Dedifferentiated amniotic fluid mesenchymal stem cell (primary cell): Measurements from ENCODE around the gene KCNMB1.
"Not testable (repeated sequence)": the region's sequence is repeated elsewhere in the genome, so short reads cannot be mapped to it uniquely, and the experiment has no call there.

ENCODE experiments used
- DNase-seq: peaks from one replicate; pipeline ENCODE4 v3.0.0-alpha.2; 2016; ENCODE audit errors: extremely low spot score

Gene KCNMB1

GRCh38 chr5:170376526-170376925 is 12.6 kb downstream of the KCNMB1 start:
- DNase-seq = not testable (repeated sequence)

DNA sequence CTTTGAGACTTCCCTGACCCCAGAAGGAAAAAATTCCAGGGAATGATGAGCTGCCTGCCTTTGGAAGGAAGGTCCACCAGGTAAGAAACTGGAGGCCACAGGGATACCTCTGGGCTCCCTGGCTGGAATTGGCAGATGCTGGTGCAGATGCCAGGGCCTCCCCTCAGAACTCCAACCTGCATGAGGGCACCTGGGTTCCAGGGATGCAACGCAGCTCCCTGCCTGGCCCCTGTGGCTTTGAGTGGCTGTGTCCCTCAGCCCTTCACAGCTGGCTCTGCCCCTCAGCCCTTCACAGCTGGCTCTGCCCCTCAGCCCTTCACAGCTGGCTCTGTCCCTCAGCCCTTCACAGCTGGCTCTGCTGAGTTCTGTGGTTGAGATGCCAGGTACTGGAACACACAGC is 13.9 kb downstream of the KCNMB1 start:
- no peak for DNase-seq

DNA sequence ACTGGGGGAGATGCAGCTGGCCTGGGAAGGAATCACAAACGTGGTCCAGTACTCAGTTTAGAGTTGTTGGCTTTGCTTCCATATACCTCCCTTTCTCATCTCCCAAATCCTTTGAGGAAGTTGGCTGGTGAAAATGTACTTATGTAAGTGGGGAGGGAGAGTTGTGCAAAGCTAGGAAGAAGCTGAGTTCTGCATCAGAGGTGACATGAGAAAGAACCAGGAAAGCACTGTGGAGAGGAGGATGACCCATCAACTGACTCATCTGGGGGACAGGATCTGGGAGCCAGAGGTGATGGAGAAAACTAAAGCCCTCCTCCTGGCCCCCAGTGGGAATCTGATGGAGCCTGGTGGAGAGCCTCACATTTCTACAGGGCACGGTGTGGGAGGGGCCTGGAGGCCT is 16.2 kb downstream of the KCNMB1 start:
- no peak for DNase-seq

- no peak for DNase-seq
Observed at GRCh38 chr5:170368586-170368985, 20.6 kb downstream of the KCNMB1 start.

GRCh38 chr5:170366276-170366675 is 22.9 kb downstream of the KCNMB1 start:
- DNase-seq = no peak

- DNase-seq = no peak
Observed at GRCh38 chr5:170365831-170366230, 23.3 kb downstream of the KCNMB1 start.

DNA sequence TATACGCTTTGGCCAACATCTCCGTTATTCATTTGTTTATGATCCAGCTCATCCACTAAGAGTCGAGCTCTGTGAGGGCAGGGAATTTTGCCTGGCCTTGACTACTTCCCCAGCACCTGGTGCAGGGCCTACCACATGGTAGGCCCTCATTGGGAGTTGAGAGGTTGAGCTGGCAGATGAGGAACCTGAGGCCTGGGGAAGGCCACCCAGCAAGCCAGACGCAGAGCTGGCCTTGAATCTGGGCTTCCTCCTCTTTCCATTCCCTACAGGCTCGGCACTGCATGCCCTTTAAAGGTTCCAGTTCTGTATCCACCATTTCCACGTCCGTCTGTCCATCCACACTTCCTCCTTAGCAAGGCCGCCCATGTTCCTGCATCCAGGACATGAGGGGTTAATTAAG is 24.2 kb downstream of the KCNMB1 start:
- DNase-seq = no peak

DNA sequence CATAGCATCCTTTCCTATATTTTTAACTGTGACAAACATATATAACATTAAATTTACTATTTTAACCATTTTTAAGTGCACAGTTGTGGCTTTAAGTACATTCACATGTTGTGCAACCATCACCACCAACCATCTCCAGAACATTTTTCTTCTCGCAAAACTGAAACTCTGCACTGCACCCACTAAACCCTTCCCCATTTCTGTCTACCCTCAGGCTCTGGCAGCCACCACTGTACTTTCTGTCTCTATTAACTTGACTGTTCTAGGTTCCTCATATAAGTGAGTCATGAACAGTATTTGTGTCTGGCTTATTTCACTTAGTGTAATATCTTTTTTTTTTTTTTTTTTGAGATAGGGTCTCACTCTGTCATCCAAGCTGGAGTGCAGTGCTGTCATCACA is 25.5 kb downstream of the KCNMB1 start:
- no peak for DNase-seq

- no peak for DNase-seq
Observed at GRCh38 chr5:170362656-170363055, 26.5 kb downstream of the KCNMB1 start.

DNA sequence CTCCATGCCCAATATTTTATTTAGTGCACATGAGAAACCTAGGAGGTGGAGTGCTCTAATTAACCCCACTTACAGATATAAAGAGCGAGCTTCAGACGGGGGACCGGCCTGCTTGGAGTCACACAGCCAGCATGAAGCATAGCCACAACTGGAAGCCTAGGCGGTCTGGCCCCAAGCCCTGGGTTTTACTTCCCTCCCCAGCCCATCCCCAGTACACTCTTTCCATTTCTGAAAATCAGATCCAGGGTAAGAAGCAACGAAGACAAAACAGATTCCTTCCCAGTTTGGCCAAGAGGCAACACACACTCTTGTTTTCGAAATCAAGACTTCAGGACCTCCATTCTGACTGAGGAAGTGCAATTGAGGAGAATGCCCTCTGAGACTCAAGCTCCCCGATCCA is 27.1 kb downstream of the KCNMB1 start:
- no peak for DNase-seq

DNA sequence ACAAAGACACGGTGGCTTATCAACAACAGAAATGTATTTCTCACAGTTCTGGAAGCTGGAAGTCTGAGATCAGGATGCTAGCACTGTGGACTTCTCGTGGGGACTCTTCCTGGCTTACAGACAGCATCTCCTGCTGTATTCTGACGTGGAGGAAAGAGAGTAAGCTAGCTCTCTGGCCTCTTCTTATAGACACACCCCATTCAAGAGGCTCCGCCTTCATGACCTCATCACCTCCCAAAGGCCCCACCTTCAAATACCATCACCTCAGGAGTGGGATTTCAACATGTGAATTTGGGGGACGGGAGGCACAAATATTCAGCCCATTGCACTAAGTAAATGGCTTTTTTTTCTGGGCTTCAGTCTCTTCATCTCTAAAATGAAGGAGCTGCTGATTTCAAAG is 27.6 kb downstream of the KCNMB1 start:
- no peak for DNase-seq

DNA sequence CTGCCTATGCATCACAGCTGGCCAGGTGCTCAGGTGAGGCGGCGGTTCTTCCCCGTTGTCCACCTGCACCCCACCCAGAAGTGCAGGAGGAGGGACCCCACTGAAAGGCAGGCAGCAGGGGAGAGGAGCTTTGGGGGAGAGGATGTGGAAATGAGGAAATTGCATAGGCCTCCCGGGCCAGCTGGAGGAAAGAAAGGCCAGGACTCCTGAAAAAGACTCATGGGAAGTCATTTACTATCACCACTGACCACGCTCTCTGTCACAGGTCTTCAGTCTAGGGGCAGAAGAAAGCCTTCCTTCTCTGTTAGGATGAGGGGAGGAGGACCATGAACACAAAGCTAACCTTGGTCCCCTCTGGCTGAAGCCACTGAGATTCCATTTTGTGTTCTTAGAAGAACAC is 28.1 kb downstream of the KCNMB1 start:
- DNase-seq = no peak

GRCh38 chr5:170360709-170361108 is 28.5 kb downstream of the KCNMB1 start:
- no peak for DNase-seq

DNA sequence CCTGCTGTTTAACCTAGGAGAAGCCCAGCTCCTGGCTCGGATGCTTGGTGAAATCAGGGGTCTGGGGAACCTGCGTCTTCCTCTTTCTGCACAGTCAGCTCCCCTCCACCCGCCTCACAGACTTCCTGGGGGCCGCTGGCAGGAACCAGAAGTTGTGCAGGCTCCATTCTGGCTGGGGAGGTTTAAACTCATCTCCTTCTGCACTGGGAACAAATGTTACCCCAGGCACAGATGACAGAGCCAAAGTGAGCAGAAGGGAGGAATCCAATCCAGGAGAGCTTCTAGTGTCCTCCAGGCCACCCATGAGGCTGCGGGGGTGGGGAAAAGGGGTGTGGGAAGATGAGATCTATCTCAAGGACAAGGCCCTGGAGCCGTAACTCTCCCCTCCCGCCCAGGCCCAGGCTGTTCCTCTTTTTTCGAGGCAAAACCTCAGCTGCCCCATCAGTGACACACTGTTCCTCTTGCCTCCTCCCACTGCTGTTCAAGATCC is 31.2 kb downstream of the KCNMB1 start:
- DNase-seq = no peak

- no peak for DNase-seq
Observed at GRCh38 chr5:170355601-170356098, 33.5 kb downstream of the KCNMB1 start.

DNA sequence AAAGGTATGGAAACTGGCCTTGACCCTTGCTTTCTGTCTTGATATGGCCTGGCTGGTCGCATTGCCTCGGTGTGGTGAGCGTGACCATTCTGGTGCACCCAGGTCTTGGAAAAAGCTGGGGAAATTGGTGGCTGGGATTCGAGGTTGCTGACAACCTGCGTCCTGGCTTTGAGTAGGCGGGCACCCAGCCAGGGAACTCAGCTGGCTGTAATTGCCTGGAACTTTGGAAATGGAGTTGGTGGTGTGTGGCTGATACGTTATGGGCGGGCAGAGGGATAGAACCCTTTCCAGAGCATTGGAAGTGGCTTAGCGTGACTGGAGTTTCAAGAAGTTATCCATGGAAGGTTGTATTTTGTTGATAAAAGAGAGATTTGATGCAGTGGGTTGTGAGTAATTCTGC is 35.2 kb downstream of the KCNMB1 start:
- DNase-seq = no peak

- no peak for DNase-seq
Observed at GRCh38 chr5:170353011-170353761, 36.0 kb downstream of the KCNMB1 start.

DNA sequence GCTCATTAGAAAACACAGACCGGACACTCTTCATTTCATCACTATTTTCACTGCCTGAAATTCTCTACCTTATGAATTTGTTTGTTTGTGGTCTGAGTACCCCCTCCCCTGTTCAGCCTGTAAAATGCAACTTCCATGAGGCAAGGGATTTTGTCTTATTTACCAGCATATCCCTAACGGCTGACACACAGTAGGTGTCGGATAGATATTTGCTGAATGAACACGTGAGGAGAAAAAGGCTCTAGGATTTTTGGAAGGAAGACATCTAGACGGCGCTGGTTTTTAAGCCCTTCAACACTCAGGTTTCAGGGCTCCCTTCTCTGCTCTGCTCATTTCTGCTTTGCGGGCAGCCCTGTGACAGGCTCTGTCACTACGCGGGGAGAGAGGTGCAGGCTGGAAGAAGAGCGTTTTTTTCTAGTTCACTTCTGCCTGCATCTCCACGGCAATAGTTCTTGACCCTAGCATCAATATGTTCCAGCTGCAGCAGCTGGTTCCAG is 41.0 kb downstream of the KCNMB1 start:
- no peak for DNase-seq

- DNase-seq = no peak
Observed at GRCh38 chr5:170347022-170347567, 42.1 kb downstream of the KCNMB1 start.

- DNase-seq = no peak
Observed at GRCh38 chr5:170345971-170346370, 43.2 kb downstream of the KCNMB1 start.

DNA sequence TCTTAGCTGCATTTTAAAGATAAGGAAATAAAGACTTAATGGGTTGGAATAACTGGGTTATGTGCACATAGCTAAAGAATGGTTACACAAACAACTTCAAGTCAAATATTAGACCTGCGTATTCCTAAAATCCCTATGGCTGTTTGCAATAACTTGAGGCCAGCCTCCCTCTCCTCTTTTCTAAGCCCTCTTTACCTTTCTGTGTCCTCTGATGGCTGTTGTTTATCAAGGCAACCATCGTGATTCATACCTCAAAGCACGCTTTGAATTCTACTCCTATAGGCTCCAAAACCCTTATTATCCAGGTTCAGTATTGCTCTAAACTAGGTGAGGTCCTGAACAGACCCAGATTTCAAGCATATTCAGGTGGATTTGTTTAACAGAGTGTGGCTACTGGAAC is 46.0 kb downstream of the KCNMB1 start:
- no peak for DNase-seq

DNA sequence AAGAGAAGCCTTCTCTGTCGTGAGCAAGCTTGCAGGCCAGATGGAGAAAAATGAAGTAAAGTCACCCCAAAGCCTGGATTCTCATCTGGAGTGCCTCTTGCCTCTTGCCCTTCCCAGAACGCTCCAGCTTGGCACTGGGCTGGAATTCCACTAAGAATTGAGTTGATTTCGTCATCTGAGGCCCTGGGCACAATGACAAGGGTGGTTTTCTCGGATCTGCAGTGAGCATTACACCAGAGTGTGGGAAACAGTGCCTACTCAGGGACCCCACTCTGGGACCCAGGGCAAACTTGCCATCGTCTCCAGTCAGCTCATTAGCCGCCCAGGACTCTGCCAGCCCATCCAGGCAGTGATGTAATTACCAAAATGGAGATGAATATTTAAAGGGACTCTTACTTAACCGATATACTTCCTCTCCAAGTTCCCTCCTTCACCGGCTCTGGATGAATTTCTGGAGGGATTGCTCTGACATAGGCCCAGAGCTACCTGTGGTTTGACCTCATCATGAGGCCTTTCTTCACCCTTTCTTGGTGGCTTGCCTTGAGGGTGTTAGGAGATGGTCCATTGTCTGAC is 46.9 kb downstream of the KCNMB1 start:
- DNase-seq = no peak

- DNase-seq = no peak
Observed at GRCh38 chr5:170341545-170341944, 47.6 kb downstream of the KCNMB1 start.
